Limb (tissue), 2 donors: ENCODE results near the gene ZNF157.

ENCODE experiments used
- DNase-seq, 2 donors: peaks; one replicate each; pipeline ENCODE4 v3.0.0-alpha.2; 2016; ENCODE audit errors: extremely low spot score in 2 of 2

ZNF157 gene

DNA sequence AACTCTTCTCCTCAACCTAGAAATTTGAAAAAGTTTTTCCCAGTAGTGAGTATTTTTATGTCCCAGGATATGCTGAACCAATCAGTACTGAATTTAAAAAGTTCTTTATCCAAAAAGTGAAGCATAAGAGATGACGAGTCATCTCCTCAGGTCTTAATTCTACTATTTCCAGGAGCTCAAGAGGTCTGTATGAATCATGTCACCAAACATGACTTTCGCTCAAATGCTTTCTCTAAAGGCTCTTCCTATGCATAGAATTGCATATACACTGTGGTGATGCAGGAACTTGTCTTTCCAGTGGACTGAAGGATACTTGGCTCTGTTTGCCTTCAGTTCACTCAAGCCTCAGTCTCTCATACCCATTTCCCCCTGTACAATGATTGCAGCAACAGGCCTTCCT lies 76.6 kb downstream of the ZNF157 start:
- DNase-seq: no peak

DNA sequence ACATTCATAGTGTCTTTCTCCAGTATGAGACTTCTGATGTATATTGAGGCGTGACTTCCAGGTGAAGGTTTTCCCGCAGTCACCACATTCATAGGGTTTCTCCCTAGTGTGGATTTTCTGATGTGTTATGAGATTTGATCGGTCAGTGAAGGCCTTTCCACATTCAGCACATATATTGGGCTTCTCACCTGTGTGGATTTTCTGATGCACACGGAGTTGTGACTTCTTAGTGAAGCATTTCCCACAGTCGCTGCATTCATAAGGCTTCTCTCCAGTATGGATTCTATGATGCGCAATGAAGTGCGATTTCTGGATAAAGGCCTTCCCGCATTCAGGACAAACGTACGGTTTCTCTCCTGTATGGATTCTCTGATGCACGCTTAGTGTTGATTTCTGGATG lies 77.2 kb downstream of the ZNF157 start:
- DNase-seq: no peak

DNA sequence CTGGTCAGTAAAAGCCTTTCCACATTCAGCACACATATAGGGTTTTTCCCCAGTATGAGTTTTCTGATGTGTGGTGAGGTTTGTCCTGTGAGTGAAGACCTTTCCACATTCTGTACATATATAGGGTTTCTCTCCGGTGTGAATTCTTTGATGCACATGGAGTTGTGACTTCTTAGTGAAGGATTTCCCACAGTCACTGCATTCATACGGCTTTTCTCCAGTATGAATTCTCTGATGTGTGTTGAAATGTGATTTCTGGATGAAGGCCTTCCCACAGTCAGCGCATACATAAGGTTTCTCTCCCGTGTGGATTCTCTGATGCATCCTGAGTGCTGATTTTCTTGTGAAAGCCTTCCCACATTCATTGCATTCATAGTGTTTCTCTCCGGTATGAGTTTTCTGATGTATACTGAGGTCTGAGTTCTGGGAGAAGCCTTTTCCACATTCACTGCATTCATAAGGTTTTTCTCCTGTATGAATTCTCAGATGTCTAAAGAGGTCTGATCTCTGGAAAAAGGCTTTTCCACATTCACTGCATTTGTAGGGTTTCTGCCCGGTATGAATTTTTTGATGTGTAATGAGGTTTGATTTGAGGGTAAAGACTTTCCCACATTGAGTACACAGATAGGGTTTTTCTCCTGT lies 77.9 kb downstream of the ZNF157 start:
- DNase-seq: no peak

DNA sequence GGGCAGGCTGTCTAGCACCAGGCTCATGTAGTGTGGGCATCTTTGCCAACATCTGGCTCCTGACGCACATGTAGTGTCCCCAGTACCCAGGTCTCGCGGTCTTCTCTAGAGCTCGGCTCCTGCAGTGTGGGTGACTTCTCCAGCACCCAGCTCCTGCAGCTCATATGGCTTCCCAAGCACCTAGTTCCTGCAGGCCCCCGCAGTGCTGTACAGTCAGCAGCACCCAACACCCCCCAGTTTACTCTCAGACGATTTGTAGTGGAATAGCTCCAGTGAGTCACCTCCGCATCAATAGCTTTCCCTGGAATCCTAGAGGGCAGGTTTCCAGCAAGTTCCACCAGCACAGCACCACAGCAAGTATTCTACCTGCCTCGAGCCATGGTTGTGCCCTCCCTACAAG lies 81.7 kb downstream of the ZNF157 start:
- DNase-seq: no peak

DNA sequence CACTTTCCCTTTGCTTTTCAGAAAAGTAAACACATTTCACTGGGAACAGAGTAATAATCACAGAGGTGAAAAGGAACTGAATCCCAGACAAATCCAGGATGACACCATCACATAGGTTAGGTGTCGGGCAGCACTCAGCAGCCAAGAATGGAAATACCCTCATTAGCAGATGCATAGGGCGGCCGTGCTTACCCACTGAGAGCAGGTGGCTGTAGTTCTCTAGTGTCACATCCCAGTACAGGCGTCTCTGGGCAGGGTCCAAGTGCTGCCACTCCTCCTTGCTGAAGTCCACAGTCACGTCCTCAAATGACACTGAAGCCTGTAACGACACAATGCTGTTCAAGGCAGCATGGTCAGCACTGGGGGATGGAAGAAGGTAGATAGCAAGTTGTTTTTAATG lies 85.7 kb downstream of the ZNF157 start:
- DNase-seq: no peak

DNA sequence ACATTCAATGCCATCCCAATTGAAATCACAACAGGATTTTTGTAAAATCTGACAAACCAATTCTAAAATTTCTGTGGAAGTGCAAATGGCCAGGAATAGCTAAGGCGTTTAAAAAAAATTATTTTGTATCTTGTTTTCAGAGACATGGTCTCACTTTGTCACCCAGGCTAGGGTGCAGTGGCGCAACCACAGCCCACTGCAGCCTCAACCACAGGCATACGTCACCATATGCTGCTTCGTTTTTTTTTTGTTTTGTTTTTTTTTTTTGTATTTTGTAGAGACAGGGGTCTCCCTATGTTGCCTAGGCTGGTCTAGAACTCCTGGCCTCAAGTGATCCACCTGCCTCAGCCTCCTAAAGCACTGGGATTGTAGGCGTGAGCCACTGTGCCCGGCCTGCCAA lies 88.2 kb downstream of the ZNF157 start:
- no peak for DNase-seq

DNA sequence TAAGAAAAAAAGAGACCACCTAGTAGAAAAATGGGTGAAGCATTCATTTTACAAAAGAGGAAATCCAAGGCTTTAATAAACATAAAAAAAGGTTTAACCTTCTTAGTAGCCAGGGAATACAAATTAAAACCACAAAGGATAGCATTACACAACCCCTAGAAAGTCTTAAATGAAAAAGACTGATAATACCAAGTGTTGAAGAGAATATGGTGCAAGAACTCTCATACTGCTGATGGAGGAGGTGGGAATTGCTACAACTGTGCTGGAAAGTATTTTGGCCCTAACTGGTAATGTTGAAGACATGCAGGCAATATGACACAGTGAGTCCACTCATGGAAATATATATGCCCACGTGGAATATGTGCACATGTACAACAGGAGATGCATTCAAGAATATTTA lies 90.2 kb downstream of the ZNF157 start:
- DNase-seq: no peak
